ENCODE data around the gene TMPRSS9.

The TMPRSS9 gene

DNA sequence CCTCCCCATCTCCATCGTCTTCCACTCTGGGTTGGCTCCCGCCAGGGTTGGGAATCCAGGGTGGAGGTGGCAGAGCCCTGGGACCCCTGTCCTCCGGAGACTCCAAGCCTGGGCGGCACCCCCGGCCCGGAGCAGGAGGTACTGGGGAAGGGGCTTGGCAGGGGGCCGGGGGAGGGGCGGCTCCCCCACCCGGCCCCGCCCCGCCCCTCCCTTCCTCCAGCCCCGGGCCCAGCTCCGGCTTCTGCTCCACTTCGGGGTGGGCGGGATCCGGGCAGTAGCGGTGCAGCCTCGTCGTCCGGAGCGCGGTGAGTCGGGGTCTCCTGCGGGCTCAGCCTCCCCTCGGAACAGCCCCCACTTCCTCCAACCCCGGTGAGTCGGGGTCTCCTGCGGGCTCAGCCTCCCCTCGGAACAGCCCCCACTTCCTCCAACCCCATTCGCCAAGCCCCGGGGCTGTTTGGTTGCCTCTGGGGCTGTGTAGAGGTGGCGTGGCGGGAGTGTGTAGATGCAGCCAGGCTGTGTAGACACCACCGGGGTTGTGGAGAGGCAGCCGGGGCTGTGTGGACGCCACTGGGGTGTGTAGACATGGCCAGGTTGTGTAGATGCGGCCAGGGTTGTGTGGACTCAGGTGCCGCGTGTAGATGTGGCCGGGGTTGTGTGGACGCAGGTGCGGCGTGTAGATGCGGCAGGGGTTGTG lies at the start of gene TMPRSS9:
TMPRSS9 (plus strand) TSS at position 274 of the 694 bp plus-strand sequence. CDS start 29,521 bp downstream, outside the sequence.
- DNase-seq (ENCODE audit: low read depth in 2 of 2) = no peak

DNA sequence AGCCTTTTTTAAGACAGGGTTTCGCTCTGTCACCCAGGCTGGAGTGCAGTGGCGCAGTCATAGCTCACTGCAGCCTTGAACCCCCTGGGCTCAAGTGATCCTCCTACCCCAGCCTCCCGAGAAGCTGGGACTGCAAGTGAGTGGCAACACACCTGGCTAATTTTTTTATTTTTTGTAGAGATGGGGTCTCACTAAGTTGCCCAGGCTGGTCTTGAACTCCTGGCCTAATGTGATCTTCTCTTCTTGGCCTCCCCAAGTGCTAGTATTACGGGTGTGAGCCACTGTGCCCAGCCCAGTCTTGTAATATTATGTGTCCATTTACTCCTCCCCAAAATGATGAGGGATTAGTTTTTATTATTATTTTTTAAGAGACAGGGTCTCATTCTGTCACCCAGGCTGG lies 49.0 kb upstream of the TMPRSS9 start:
- no peak for DNase-seq (ENCODE audit: low read depth in 2 of 2)

DNA sequence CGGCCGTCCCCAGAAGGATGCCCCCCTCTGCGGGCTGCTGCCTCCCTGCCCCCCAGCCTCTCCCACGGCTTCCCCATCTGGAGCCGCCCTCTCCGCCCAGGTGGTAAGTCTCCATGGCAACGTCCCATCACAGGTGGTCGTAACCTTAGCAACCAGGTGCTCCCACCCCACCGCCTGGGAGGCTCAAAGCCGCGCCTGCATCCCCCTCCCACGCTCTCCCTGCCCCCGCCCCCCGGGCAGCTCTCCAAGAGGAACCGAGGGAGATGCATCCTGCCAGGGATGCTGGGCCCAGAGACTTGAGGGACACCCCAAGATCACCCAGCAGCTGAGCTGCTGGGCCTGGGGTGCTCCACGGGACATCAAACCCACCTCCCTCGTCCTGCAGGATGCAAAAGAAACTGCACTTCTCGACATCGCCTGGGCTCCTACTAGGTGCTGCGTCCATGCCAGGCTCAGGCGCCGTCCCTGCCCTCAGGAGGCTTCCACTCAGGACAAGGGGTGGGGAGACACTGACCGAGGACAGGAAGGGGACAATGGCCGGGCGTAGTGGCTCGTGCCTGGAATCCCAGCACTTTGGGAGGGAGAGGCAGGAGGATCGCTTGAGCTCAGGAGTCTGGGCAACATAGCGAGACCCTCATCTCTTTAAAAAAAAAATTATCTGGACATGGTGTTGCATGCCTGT lies 47.1 kb upstream of the TMPRSS9 start:
- no peak for DNase-seq (ENCODE audit: low read depth in 2 of 2)

DNA sequence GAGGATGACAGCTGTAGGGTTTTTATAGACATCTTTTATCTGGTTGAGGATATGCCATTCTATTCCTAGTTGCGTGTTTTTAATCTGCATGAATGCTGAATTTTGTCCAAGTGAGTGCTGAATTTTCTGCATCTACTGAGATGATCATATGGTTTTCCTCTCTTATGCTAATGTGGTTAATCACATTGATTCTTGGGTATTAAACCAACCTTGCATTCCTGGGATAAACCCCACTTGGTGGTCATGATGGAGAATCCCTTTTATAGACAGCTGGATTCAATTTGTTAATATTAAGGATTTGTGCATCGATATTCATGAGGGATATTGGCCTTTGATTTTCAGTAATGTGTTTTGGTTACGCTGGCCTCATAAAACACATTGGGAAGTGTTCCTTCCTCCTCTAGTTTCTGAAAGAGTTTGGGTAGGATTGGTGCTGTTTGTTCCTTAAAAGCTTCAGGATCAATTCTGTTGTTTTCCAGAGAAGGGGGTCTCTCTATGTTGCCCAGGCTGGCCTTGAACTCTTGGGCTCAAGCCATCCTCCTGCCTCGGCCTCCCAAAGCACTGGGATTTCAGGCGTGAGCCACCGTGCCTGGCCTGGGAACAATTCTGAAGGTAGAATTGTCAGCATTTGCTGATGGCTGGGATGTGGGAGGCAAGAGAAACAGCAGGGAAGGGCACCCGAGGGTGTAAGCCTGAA lies 44.8 kb upstream of the TMPRSS9 start:
- no peak for DNase-seq (ENCODE audit: low read depth in 2 of 2)

DNA sequence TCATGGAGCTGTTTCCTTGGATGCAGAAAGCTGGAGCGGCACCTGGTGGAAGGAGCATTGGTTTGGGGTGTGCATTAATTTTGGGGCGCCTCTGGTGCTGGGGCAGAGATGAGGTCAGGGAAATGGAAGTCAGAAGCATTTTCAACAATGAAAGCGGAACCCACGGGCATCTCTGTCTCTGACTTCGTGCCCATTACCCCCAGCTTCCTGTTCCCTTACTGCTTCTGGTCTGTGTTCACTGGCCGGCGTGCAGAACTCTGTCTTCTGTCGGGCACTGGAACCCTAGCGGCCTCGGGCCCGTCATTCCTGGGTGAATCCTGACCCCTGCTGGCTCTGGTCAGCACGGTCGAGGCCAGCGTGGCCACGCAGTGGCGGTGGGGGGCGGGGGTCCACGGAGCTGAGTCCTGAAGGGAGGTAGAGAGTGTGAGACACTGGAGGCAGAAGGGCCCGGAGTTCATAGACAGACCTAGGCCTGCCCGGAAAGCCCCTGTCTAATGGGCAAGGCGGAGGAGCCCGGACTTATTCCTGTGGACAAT lies 44.2 kb upstream of the TMPRSS9 start:
- no peak for DNase-seq (ENCODE audit: low read depth in 2 of 2)

DNA sequence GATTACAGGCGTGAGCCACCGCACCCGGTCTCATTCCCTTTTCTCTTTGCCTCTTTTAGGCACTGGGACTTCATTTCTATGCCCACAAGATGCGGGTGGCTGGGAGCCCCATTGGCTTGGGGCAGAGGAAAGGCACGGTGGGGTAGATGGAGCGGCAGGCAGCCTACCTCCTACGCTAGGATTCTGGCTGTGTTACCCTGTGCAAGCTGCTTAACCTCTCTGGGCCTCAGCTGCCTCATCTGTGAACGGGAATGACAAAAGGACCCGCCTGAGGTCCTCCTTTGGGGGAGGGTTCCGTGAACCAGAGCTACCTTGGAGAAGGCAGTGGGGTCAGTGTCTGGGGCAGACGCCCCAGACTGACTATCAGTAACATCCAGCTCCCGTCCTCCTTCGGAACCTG lies 42.8 kb upstream of the TMPRSS9 start:
- DNase-seq (ENCODE audit: low read depth in 2 of 2) = no peak

DNA sequence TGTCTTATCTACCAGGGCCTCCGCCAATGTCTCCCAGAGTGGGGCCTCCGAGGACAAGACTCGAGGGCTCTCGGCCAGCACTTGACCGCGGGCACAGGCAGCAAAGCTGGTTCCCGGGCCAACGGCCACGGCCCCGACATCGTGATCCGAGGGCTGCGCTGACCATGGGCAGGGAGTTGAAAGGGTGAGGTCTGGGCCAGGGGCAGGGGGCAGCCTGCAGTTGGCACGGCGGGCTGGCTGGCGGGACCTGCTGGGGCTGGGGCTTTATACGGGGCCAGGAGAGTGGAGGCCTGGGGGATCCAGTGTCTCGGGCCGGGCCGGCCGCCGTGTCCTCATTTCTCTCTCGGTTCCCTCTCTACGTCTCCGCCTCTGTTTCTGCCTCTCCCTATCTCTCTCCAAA lies 42.3 kb upstream of the TMPRSS9 start:
- DNase-seq (ENCODE audit: low read depth in 2 of 2) = no peak

DNA sequence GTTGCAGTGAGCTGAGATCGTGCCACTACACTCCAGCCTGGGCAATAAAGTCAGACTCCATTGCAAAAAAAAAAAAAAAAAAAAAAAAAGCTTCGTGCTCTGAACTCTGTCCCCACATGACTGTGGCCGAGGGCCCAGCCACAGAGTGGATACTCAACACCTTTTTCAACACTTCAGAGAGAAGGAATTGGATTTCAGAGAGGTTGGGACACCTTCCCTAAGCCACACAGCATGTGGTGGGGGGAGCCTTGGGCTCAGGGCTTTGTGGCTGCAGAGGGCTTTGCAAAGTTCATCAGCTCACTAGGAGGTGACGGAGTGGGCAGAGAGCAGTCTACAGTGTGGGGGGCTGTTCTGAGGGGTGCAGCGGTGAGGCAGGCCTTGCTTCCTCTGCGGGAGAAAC lies 41.1 kb upstream of the TMPRSS9 start:
- DNase-seq (ENCODE audit: low read depth in 2 of 2) = no peak

DNA sequence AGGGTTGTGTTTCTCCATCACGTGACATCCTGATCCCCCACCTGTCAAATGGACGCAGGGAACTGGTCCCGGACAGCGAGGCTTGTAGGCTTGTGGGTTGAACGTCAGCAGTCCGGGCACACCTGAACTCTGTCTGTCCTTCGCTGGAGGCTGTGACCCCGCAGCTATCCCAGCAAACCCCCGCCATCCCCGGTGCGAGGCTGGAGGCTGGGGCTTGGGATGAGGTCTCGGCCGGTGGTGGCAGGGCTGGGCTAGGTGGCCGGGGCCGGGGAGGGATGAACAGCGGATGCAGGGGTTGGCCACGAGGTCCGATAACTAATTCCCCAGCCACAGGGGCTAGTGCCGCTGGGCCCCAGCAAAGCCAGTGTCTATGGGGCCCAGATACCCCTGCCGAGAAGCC lies 40.5 kb upstream of the TMPRSS9 start:
- no peak for DNase-seq (ENCODE audit: low read depth in 2 of 2)

DNA sequence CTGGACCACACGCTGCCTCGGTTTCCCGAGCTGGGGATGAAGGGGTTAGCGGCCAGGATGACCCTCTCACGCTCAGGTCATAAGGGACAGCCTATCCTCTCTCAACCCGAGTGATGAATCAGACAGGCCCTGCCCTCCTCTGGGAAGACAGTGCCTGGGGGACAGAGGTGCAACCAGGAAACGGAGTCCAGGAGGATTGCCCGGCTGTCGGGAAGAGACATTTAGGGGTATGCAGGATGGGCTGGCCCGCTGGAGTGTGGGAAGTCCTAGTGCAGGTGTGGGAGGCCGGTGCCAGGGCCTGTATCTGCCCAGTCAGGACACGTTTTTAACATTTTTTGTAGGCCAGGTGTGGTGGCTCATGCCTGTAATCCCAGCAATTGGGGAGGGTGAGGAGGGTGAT lies 40.0 kb upstream of the TMPRSS9 start:
- DNase-seq (ENCODE audit: low read depth in 2 of 2) = no peak

DNA sequence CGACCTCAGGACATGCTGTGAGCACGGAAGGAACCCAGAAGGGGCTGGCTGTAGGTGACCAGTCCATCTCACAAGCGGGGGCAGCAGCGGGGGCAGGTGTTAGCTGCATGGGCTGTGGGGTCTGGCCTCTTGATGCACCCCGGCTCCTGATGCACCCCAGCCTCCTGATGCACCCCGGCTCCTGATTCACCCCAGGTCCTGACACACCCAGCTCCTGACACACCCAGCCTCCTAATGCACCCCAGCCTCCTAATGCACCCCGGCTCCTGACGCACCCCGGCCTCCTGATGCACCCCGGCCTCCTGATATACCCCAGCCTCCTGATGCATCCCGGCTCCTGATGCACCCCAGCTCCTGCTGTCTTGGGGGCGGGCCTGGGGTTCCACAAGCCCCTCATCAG lies 39.1 kb upstream of the TMPRSS9 start:
- no peak for DNase-seq (ENCODE audit: low read depth in 2 of 2)

DNA sequence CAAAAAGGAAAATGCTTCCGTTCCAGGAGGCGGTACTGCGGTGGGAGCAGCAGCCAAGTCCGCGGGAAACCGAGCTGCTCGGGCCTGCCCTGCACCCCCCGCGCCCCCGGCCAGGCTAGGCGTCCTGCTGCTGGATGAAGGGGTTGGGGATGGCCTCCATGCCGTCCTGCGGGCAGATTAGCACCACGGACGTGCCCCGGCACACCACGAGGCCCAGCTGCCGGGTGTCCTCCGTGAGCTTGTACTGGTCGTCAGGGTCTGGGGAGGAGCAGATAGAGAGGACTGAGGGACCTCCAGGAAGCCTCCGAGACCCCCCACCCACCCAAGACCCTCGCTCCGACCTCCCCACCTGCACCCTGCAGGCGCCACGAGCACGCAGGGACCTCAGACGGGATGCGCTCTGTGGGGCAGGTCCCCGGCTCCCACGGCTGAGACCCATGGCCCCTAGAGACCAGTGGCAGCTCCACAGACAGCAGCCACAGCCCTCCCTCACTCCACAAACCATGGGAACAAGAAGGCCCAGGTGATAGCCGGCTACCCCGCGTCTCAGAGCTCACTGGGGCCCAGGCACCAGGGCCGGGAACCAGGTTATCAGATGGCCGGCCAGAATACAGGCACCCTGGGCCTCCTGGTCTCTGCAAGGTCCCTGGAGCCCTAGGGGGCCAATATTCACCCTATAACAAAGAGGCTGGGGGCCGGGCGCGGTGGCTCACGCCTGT lies 38.3 kb upstream of the TMPRSS9 start:
- no peak for DNase-seq (ENCODE audit: low read depth in 2 of 2)

DNA sequence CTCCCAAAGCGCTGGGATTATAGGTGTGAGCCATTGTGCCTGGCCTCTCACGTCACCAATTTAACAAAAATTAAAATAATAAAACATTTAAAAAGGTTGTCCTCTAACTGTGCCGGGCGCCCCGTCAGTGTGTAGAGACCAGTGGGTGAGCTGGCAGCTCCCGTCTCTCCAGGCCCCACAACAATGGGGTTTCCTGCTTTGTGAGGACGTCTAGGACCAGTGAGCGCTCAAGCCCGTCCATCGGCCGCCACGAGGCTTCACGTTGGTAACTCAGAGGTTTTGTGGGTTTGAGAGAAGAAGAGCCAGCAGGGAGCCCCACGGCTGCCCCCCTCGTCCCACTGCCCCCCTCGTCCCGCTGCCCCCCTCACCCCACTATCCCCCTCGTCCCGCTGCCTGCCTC lies 36.4 kb upstream of the TMPRSS9 start:
- DNase-seq (ENCODE audit: low read depth in 2 of 2) = no peak

DNA sequence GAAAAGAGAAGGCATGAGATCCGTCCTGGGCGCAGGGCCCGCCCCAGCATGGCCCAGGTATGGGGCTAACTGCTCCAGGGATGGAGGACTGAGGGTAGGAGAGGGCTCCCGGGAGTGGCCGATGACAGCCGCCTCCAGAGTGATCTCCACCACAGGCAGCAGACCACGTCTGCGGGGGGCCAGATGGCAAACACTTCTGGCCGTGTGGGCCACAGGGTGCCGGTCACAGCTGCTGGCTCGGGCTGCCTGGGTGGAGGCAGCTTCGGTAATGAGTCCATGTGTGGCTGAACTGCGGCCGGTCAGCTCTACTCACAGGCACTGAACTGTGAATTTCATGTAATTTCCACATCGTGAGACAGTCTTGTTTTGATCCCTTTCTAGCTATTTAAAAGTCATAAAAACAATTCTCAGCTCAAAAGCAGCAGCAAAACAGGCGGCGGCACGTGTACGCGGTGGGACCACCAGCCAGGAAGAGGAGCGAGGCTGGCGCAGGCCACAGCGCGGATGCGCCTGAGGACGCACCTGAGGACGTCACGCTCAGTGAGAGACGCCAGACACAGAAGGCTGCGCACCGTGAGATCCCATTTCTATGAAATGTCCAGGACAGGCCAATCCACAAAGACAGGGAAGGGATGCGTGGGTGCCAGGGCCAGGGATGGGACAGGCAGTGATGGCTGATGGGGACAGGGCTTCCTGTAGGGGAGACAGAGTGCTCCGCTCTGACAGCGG lies 35.7 kb upstream of the TMPRSS9 start:
- no peak for DNase-seq (ENCODE audit: low read depth in 2 of 2)

DNA sequence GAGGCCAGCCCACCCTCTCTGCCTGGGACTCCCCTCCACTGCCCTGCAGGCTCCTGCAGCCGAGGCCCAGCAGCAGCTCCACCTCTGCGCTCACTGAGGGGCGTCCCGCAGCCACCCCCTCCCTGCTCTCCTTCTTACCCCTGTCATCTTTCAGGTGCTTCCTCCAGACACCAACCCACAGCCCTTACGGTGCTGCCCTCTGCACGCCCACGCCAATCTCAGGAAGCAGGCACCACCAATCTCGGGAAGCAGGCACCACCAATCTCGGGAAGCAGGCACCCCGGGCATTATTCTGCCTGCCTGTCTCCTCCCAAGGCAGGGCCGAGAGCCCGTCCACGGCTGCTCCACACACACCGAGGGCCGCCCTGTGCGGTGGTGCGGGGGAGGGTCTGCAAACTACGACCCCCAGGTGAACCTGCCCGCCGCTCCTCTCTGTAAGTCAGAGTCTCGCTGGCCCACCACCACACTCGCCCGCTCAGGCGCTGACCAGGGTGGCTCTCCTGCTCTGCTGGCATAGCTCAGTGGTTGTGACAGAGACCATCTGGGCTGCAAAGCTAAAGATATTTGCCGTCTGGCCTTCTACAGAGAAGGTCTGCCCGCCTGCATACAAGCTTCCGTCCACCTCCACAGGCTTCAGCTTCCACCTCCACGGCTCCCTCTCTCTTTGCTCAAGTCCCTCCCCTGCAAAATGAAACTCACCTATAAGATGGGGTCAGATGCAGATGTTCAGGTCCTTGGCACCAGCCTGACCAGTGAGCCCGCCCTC lies 34.6 kb upstream of the TMPRSS9 start:
- no peak for DNase-seq (ENCODE audit: low read depth in 2 of 2)

DNA sequence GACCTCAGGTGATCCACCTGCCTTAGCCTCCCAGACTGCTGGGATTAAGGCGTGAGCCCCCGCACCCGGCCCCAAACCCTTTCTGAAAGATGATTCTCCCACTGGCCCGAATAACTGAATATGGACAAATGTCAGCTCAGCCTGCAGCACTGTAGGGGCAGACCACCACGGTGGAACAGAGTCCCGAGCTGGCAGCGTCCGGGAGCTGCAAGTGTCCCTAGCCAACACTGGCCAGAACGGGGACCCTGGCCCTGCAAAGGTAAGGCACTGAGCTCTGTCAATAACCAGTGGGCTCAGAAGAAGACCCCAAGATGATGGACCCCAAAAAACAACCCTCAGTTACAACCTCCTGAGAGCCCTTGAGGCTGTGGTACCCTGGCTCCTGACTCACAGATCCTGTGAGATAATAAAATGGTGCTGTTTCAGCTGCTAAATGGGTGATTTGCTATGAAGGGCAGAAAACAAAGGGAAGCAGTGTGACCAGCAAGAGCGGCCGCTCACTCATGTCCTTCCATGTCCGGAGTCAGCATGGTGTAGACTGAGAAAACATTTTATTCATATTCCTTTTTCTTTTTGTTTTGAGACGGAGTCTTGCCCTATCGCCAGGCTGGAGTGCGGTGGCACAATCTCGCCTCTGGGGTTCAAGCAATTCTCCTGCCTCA lies 33.2 kb upstream of the TMPRSS9 start:
- DNase-seq (ENCODE audit: low read depth in 2 of 2) = no peak

DNA sequence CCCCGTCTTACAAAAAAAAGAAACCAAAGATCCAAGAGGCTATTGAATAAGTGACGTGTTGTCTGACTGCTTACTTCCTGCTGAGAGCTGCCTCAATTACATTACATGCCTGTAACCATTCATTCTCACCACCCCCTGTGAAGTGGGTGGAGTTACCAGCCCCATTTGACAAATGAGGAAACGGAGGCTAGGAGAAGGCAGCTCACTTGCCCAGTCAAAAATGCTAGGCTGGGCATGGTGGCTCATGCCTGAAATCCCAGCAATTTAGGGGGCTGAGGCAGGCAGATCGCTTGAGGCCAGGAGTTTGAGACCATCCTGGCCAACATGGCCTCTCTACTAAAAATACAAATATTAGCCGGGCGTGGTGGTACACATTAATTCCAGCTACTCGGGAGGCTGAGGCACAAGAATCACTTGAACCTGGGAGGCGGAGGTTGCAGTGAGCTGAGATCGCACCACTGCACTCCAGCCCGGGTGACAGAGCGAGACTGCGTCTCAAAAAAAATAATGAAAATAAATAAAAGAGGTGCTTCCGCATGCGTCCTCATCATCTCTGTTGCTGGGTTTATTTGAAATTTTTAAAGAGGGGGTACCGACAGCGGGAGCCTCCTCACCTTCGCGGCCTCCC lies 32.2 kb upstream of the TMPRSS9 start:
- DNase-seq (ENCODE audit: low read depth in 2 of 2) = peak in 1 of 2 donors; percentile 32

DNA sequence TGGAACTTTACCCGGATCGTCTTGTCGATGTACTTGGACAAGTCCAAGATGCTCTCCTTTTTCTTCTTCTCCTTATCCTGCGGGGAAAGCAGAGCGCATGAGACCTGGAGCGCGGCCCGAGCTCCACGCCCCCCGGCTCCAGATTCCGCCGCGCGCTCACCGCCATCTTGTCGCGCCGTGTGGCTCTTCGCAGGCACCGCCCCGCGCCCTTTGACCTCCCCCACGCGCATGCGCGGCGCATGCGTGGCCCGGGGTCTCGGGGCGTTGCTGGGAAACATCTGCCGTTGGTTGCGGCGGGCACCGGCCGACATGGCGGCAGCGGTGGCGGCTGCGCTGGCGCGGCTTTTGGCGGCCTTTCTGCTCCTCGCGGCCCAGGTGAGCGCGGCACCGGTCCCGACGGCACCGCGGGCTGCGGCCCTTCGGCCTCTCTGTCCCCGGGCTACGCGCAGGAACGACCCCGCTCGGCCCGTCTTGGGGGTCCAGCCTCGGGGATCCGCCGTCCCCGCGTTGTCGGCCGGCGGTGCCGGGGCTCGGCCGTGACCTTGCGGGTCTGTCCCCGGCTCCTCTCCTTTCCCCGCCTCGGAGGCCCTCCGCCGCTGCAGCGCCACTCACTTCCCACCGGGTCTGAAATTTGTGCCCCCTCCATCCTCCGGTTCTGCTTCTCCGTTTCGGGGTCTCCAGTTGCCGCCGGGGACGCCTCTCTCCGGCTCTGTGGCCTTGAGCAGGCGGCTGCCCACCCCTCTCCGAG lies 31.5 kb upstream of the TMPRSS9 start, which contains the start of the genes LSM7 and SPPL2B:
LSM7 (minus strand) TSS at position 186 of the 748 bp plus-strand sequence; CDS start at position 166, 20 bp downstream.
SPPL2B (plus strand) TSS at position 284 of the 748 bp plus-strand sequence; CDS start at position 310, 26 bp downstream.
- peak; percentile 88 to 91 for DNase-seq (ENCODE audit: low read depth in 2 of 2)

DNA sequence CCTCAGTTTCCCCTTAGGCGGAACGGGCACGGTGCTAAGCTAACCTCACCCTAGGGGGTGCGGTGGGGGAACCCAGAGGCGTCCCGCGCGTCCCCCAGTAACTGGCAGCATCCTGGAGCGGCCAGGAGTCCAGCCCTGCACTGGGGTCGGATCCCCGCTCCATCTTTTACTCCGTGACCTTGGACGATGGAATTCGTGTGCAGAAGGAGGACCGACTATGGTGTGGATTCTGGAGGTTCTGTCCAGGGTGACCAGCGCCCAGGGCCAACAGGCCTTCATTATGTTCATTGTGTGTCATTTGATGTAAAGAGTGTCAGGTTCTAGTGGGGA lies 31.0 kb upstream of the TMPRSS9 start:
- no peak for DNase-seq (ENCODE audit: low read depth in 2 of 2)

Measured in stimulated activated CD8-positive, alpha-beta memory T cell treated with anti-CD3 and anti-CD28 coated beads, Interleukin-2, amount 100 ng/mL, for 48 hours (primary cell).